OCI-LY7 (cell line): ENCODE results near the gene FAM3C. TPM values are rescaled to one million over a fixed set of nuclear protein-coding genes. Genes with fewer than 3 reads are reported as not detected.

Experiments used
- BruUV-seq: library from RNA; stranded (reverse); fragments of 400-500 nt; replicated peaks from 2 replicates; lab custom pipeline; 2021; lab: Mats Ljungman, UMichigan
- CTCF ChIA-PET: fragments of 300-600 bp; sonication (Branson Sonifier 250); formaldehyde crosslinking; loops from one replicate; lab custom pipeline; 2022; ENCODE audit warnings: antibody characterized with exemption; ENCODE audit not compliant: unreplicated experiment; lab: Charles Lee
- POLR2A ChIA-PET: fragments of 300-600 bp; sonication (Branson Sonifier 250); formaldehyde crosslinking; loops from one replicate; lab custom pipeline; 2022; ENCODE audit warnings: antibody characterized with exemption; lab: Charles Lee
- DNase-seq: peaks from one replicate; pipeline ENCODE4 v3.0.0-alpha.2; 2015; ENCODE audit warnings: low spot score
- H2AFZ ChIP-seq: fragments of 200-600 bp; sonication (generic), shearing (Covaris generic); 2 replicates; pipeline ENCODE4 v1.6.1; 2014; ENCODE audit warnings: mild to moderate bottlenecking, antibody characterized with exemption, low read length, moderate library complexity
- H3K27ac ChIP-seq: fragments of 200-600 bp; sonication (generic); 2 replicates; pipeline ENCODE4 v1.5.1; 2014; ENCODE audit warnings: mixed run types, low read depth, mild to moderate bottlenecking, moderate library complexity, low read length, inconsistent platforms; ENCODE audit not compliant: poor library complexity, severe bottlenecking
- H3K36me3 ChIP-seq: fragments of 200-600 bp; sonication (generic); 2 replicates; pipeline ENCODE4 v1.6.1; 2014; ENCODE audit warnings: mild to moderate bottlenecking, antibody characterized with exemption, low read length, moderate library complexity, mixed read lengths; ENCODE audit not compliant: insufficient read depth
- H3K4me1 ChIP-seq: fragments of 200-600 bp; sonication (generic); 2 replicates; pipeline ENCODE4 v1.5.1; 2014; ENCODE audit warnings: mild to moderate bottlenecking, low read length; ENCODE audit not compliant: insufficient read depth, poor library complexity, severe bottlenecking
- H3K4me2 ChIP-seq: fragments of 200-600 bp; sonication (generic); 2 replicates; pipeline ENCODE4 v1.6.1; 2014; ENCODE audit warnings: mild to moderate bottlenecking, low read length
- H3K4me3 ChIP-seq: fragments of 200-600 bp; sonication (generic); 2 replicates; pipeline ENCODE4 v1.5.1; 2014; ENCODE audit warnings: mild to moderate bottlenecking, low read depth, low read length; ENCODE audit not compliant: poor library complexity, severe bottlenecking
- H3K79me2 ChIP-seq: fragments of 200-600 bp; sonication (generic); 2 replicates; pipeline ENCODE4 v1.6.1; 2016; ENCODE audit warnings: low read depth, mild to moderate bottlenecking, low read length, moderate library complexity, mixed read lengths; ENCODE audit not compliant: insufficient read depth
- H3K9me2 ChIP-seq: fragments of 200-600 bp; sonication (generic); 2 replicates; pipeline ENCODE4 v1.6.1; 2016; ENCODE audit warnings: mild to moderate bottlenecking, low read length, mixed read lengths; ENCODE audit not compliant: insufficient read depth
- H3K9me3 ChIP-seq: fragments of 200-600 bp; sonication (generic); 2 replicates; pipeline ENCODE4 v1.6.1; 2014; ENCODE audit warnings: mild to moderate bottlenecking, mixed run types, low read length, mixed read lengths
- H4K20me1 ChIP-seq: fragments of 200-600 bp; sonication (generic); 2 replicates; pipeline ENCODE4 v1.6.1; 2014; ENCODE audit warnings: mild to moderate bottlenecking, antibody characterized with exemption, low read length, moderate library complexity, mixed read lengths; ENCODE audit not compliant: insufficient read depth
- CTCF ChIP-seq: fragments of 200-600 bp; sonication (generic); conservative IDR thresholded peaks from 2 replicates; pipeline ENCODE4 v1.5.1; 2014; ENCODE audit warnings: mild to moderate bottlenecking, antibody characterized with exemption, low read length, moderate library complexity, mixed read lengths
- EZH2phosphoT487 ChIP-seq: fragments of 200-600 bp; sonication (generic); IDR thresholded peaks from 2 replicates; pipeline ENCODE4 v1.6.1; 2018; ENCODE audit warnings: low read depth, borderline replicate concordance, mild to moderate bottlenecking, mixed run types, antibody characterized with exemption, low read length, moderate library complexity, mixed read lengths
- intact Hi-C: fragments of 100-400 bp; cut with micrococcal nuclease; formaldehyde crosslinking; loops from one replicate; pipeline ENCODE4 v1.10.0; 2022; ENCODE audit not compliant: unreplicated experiment
- total RNA-seq, 2 experiments: library from RNA; depleted of rRNA in 1 of 2; stranded (reverse); fragments of >200 nt in 1 of 2; shearing (Covaris generic) in 1 of 2; gene quantifications; 2 replicates each; pipeline ENCODE4 v1.2.3, GENCODE V29; 2014 to 2022

FAM3C gene
- total RNA-seq, 2 experiments from 2014 or later, result 18.1 to 27.6 TPM

- Histone ChIP-seq H3K4me1 (peaks cover 50% of the 10 kb centered on the region), H3K36me3 (peaks cover 21% of the 10 kb centered on the region), H3K4me2 (peak overlapping the region; percentile 32; the same call in 1 of the 2 replicates), H4K20me1 (peaks cover 24% of the 10 kb centered on the region), H2AFZ (no peak overlapping the region), H3K4me3 (no peak overlapping the region), H3K9me3 (no peaks in the 10 kb centered on the region), H3K27ac (no peak overlapping the region), H3K9me2 (no peaks in the 10 kb centered on the region), H3K79me2 (peaks cover 69% of the 10 kb centered on the region)
- BruUV-seq, result no TSS peak
- ChIA-PET POLR2A (interaction anchor here (0.6 to 3.4 kb wide), 3 partner anchors 9 to 812 kb away, joined by 3 to 25 read pairs (median 6); partner anchors contain the start of gene FAM3C), CTCF (interaction anchor here (0.7 kb wide), 1 partner anchor 17 kb away, joined by 3 read pairs; no protein-coding TSS in a partner anchor)
- DNase-seq, result no peak
- intact Hi-C loops, result no loop called here
- TF ChIP-seq CTCF (no peak), EZH2phosphoT487 (no peak)
Observed at GRCh38 chr7:121384265-121384664, 11.8 kb downstream of the FAM3C start.

- Histone ChIP-seq H3K79me2 (peaks cover 61% of the 10 kb centered on the region), H3K4me1 (peaks cover 50% of the 10 kb centered on the region), H3K4me2 (peak overlapping the region; percentile 32), H3K4me3 (no peak overlapping the region), H3K9me3 (no peaks in the 10 kb centered on the region), H3K27ac (no peak overlapping the region), H4K20me1 (peaks cover 20% of the 10 kb centered on the region), H3K36me3 (peaks cover 24% of the 10 kb centered on the region), H3K9me2 (no peaks in the 10 kb centered on the region), H2AFZ (no peak overlapping the region)
- DNase-seq, result no peak
- CTCF ChIA-PET, result interaction anchor here (0.7 kb wide), 2 partner anchors 9 to 16 kb away, joined by 3 read pairs; no protein-coding TSS in a partner anchor
- TF ChIP-seq EZH2phosphoT487 (no peak), CTCF (no peak)
- intact Hi-C loops, result no loop called here
- no TSS peak for BruUV-seq
- POLR2A ChIA-PET, result interaction anchor here (0.6 to 3.4 kb wide), 6 partner anchors 10 to 436 kb away, joined by 3 to 25 read pairs (median 4); partner anchors contain the start of gene FAM3C
Observed at GRCh38 chr7:121383235-121383910, 12.7 kb downstream of the FAM3C start.

- ChIA-PET CTCF (interaction anchor here (0.7 kb wide), 1 partner anchor 9 kb away, joined by 3 read pairs; no protein-coding TSS in a partner anchor), POLR2A (interaction anchor here (0.6 to 3.4 kb wide), 10 partner anchors 10 to 437 kb away, joined by 3 to 25 read pairs (median 3); partner anchors contain the start of gene FAM3C)
- peaks cover 20% of the 10 kb centered on the region for H4K20me1 ChIP-seq
- H3K36me3 ChIP-seq, result peaks cover 33% of the 10 kb centered on the region
- no peak for TF ChIP-seq EZH2phosphoT487
- no peak for TF ChIP-seq CTCF
- peaks cover 52% of the 10 kb centered on the region for H3K4me1 ChIP-seq
- no peak overlapping the region for H3K4me3 ChIP-seq
- no TSS peak for BruUV-seq
- no peak for DNase-seq
- H3K4me2 ChIP-seq, result peak overlapping the region; percentile 32
- H3K9me2 ChIP-seq, result no peaks in the 10 kb centered on the region
- no peak overlapping the region for H3K27ac ChIP-seq
- H3K79me2 ChIP-seq, result peaks cover 52% of the 10 kb centered on the region
- intact Hi-C loops, result no loop called here
- H3K9me3 ChIP-seq, result no peaks in the 10 kb centered on the region
- H2AFZ ChIP-seq, result no peak overlapping the region
Observed at GRCh38 chr7:121382473-121382872, 13.6 kb downstream of the FAM3C start.
